GM23338 (cell line): ENCODE measurements around the gene GPHA2. TPM values are rescaled to one million over a fixed set of nuclear protein-coding genes. Genes with fewer than 3 reads are reported as not detected.

ENCODE experiments used
- ATAC-seq: fragments of 200-7000 bp; cut with Tn5 transposase; 3 replicates; pipeline ENCODE4 v1.9.1; 2020
- DNase-seq: peaks from one replicate; pipeline ENCODE4 v3.0.0-alpha.2; 2015; ENCODE audit warnings: low spot score
- H2AFZ ChIP-seq: fragments of 200-600 bp; sonication (generic); 2 replicates; pipeline ENCODE4 v1.8.0; 2016; ENCODE audit warnings: antibody characterized with exemption, mild to moderate bottlenecking, moderate library complexity
- H3F3A ChIP-seq: fragments of 200-600 bp; sonication (generic); replicated peaks from 2 replicates; pipeline ENCODE4 v1.8.0; 2017; ENCODE audit warnings: antibody characterized with exemption, mixed run types, low read depth
- H3K27ac ChIP-seq: fragments of 200-600 bp; sonication (generic); 2 replicates; pipeline ENCODE4 v1.6.1; 2016; ENCODE audit warnings: low read depth
- H3K27me3 ChIP-seq: fragments of 200-600 bp; sonication (generic); 2 replicates; pipeline ENCODE4 v1.8.0; 2016; ENCODE audit warnings: mild to moderate bottlenecking, mixed run types, moderate library complexity; ENCODE audit not compliant: insufficient read depth
- H3K36me3 ChIP-seq: fragments of 200-600 bp; sonication (generic); 2 replicates; pipeline ENCODE4 v1.8.0; 2016; ENCODE audit warnings: mild to moderate bottlenecking; ENCODE audit not compliant: insufficient read depth
- H3K4me1 ChIP-seq: fragments of 200-600 bp; sonication (generic); 2 replicates; pipeline ENCODE4 v1.8.0; 2016; ENCODE audit warnings: mild to moderate bottlenecking, moderate library complexity; ENCODE audit not compliant: insufficient read depth
- H3K4me2 ChIP-seq: fragments of 200-600 bp; sonication (generic); 2 replicates; pipeline ENCODE4 v1.7.1; 2017; ENCODE audit warnings: mixed run types
- H3K4me3 ChIP-seq: fragments of 200-600 bp; sonication (generic); 2 replicates; pipeline ENCODE4 v1.6.1; 2016; ENCODE audit warnings: mixed run types
- H3K79me2 ChIP-seq: fragments of 200-600 bp; sonication (generic); replicated peaks from 2 replicates; pipeline ENCODE4 v1.8.0; 2017; ENCODE audit warnings: mild to moderate bottlenecking; ENCODE audit not compliant: insufficient read depth
- H3K9me2 ChIP-seq: fragments of 200-600 bp; sonication (generic); 2 replicates; pipeline ENCODE4 v1.8.0; 2017; ENCODE audit not compliant: insufficient read depth
- H4K20me1 ChIP-seq: fragments of 200-600 bp; sonication (generic); replicated peaks from 2 replicates; pipeline ENCODE4 v1.8.0; 2017; ENCODE audit warnings: mild to moderate bottlenecking; ENCODE audit not compliant: insufficient read depth
- H3K27ac Mint-ChIP-seq: 2 replicates; pipeline ENCODE4 v1.8.0; 2020; ENCODE audit warnings: inconsistent platforms, mild to moderate bottlenecking, moderate library complexity, mixed read lengths
- H3K27me3 Mint-ChIP-seq: 3 replicates; pipeline ENCODE4 v1.8.0; 2022; ENCODE audit warnings: low read depth, mild to moderate bottlenecking, moderate library complexity, mixed read lengths, inconsistent platforms; ENCODE audit not compliant: insufficient read depth, poor library complexity
- H3K36me3 Mint-ChIP-seq: 3 replicates; pipeline ENCODE4 v1.8.0; 2021; ENCODE audit warnings: low read depth, mild to moderate bottlenecking, inconsistent platforms, moderate library complexity, mixed read lengths
- H3K4me1 Mint-ChIP-seq: 3 replicates; pipeline ENCODE4 v1.8.0; 2020; ENCODE audit warnings: mild to moderate bottlenecking, inconsistent platforms, mixed read lengths
- H3K4me3 Mint-ChIP-seq: 3 replicates; pipeline ENCODE4 v1.8.0; 2021; ENCODE audit warnings: moderate library complexity, mild to moderate bottlenecking, inconsistent platforms, mixed read lengths
- H3K9me3 Mint-ChIP-seq: 3 replicates; pipeline ENCODE4 v1.8.0; 2020; ENCODE audit warnings: moderate library complexity, mild to moderate bottlenecking, inconsistent platforms, mixed read lengths
- CREB1 ChIP-seq: fragments of 250-450 bp; sonication (Bioruptor Pico); IDR thresholded peaks from 2 replicates; pipeline ENCODE4 v1.5.0; 2020; ENCODE audit warnings: low read depth, mild to moderate bottlenecking, moderate library complexity
- CTCF ChIP-seq, 2 experiments: fragments of 200-600 bp in 1 of 2; sonication (generic) in 1 of 2; conservative IDR thresholded peaks; 2 replicates each; pipeline versions ENCODE4 v1.5.1 to v1.6.1; 2016 to 2017; ENCODE audit warnings: antibody characterized with exemption in 2 of 2, low read depth in 2 of 2, mild to moderate bottlenecking in 2 of 2, moderate library complexity in 1 of 2
- EZH2 ChIP-seq: fragments of 200-600 bp; sonication (generic); IDR thresholded peaks from one replicate; pipeline ENCODE4 v1.8.0; 2017; ENCODE audit warnings: antibody characterized with exemption, mild to moderate bottlenecking, low read depth; ENCODE audit not compliant: unreplicated experiment
- EZH2phosphoT487 ChIP-seq: fragments of 200-600 bp; sonication (generic); IDR thresholded peaks from one replicate; pipeline ENCODE4 v1.8.1; 2018; ENCODE audit warnings: antibody characterized with exemption; ENCODE audit not compliant: unreplicated experiment
- NANOG ChIP-seq: IDR thresholded peaks from 2 replicates; pipeline ENCODE4 v1.6.1; 2016; ENCODE audit warnings: antibody characterized with exemption, borderline replicate concordance
- REST ChIP-seq: IDR thresholded peaks from one replicate; pipeline ENCODE4 v1.6.1; 2018; ENCODE audit warnings: antibody characterized with exemption; ENCODE audit not compliant: unreplicated experiment
- STAT1 ChIP-seq: IDR thresholded peaks from one replicate; pipeline ENCODE4 v1.6.1; 2016; ENCODE audit warnings: antibody characterized with exemption; ENCODE audit not compliant: unreplicated experiment
- ZNF114 ChIP-seq: fragments of 250-450 bp; sonication (Bioruptor Pico); IDR thresholded peaks from 2 replicates; pipeline ENCODE4 v1.5.0; 2020; ENCODE audit warnings: mild to moderate bottlenecking, moderate library complexity
- ZNF331 ChIP-seq: fragments of 250-450 bp; sonication (Bioruptor Pico); IDR thresholded peaks from 2 replicates; pipeline ENCODE4 v1.5.0; 2020; ENCODE audit warnings: low read depth, mild to moderate bottlenecking, moderate library complexity
- ZNF462 ChIP-seq: fragments of 250-450 bp; sonication (Bioruptor Pico); IDR thresholded peaks from 2 replicates; pipeline ENCODE4 v1.5.0; 2020; ENCODE audit warnings: mild to moderate bottlenecking, moderate library complexity
- polyA plus RNA-seq: library from polyadenylated mRNA; unstranded; fragments of >200 nt; fragmentation: Nextera tagmentation; extraction: Ambion mirVana; gene quantifications from 2 replicates; pipeline ENCODE4 v1.2.1, GENCODE V29; 2016
- total RNA-seq: library from RNA; depleted of rRNA; stranded (reverse); fragments of >200 nt; shearing (Covaris generic); gene quantifications from 2 replicates; pipeline ENCODE4 v1.2.3, GENCODE V29; 2014

GPHA2 gene
- total and polyA plus RNA-seq, 2 experiments from 2014 or later, result 0.83 to 1.8 TPM

GRCh38 chr11:64896448-64897022 lies 39.2 kb downstream of the GPHA2 start:
- no peaks in the 10 kb centered on the region for H3K9me3 Mint-ChIP-seq
- H3K27ac Mint-ChIP-seq, result no peak overlapping the region
- Histone ChIP-seq H3K4me1 (no peaks in the 10 kb centered on the region), H3K4me2 (no peak overlapping the region), H3K9me2 (no peaks in the 10 kb centered on the region), H3K27ac (no peak overlapping the region), H3K27me3 (no peaks in the 10 kb centered on the region), H3K36me3 (no peaks in the 10 kb centered on the region), H2AFZ (no peak overlapping the region), H3K79me2 (no peaks in the 10 kb centered on the region), H3F3A (no peaks in the 10 kb centered on the region), H4K20me1 (no peaks in the 10 kb centered on the region), H3K4me3 (no peak overlapping the region)
- ATAC-seq (no peak), DNase-seq (no peak)
- TF ChIP-seq ZNF462 (CRISPR knock-in tag) (no peak), EZH2phosphoT487 (no peak), CREB1 (CRISPR knock-in tag) (no peak), STAT1 (no peak), REST (no peak), NANOG (no peak), EZH2 (no peak), ZNF114 (no peak), ZNF331 (no peak), CTCF (conservative IDR thresholded peaks at IDR 0.05; ENCODE audit: low read depth in 2 of 2) (no peak)
- H3K27me3 Mint-ChIP-seq, result peaks cover 15% of the 10 kb centered on the region
- no peak overlapping the region for H3K4me3 Mint-ChIP-seq
- H3K36me3 Mint-ChIP-seq, result no peaks in the 10 kb centered on the region; the same call in 2 of the 3 replicates
- peaks cover 5% of the 10 kb centered on the region for H3K4me1 Mint-ChIP-seq
